DND-41 (cell line): ENCODE data around the gene JPH3.

Experiments
- EZH2 ChIP-seq: IDR thresholded peaks from 3 replicates; pipeline ENCODE4 v1.6.1; 2012; ENCODE audit warnings: borderline replicate concordance, low read depth, mild to moderate bottlenecking, moderate library complexity, low read length, inconsistent platforms; ENCODE audit not compliant: severe bottlenecking
- TF ChIP-seq, protein P1 (sequence below): IDR thresholded peaks from 2 replicates; pipeline ENCODE4 v1.5.1; 2012; ENCODE audit warnings: borderline replicate concordance, low read length, moderate library complexity, mild to moderate bottlenecking; ENCODE audit not compliant: poor library complexity, severe bottlenecking; ENCODE audit errors: extremely low read depth

GRCh38 chr16:87692756-87693155 lies 90.4 kb downstream of the JPH3 start:
- no peak for TF ChIP-seq EZH2
- TF ChIP-seq, protein P1, sequence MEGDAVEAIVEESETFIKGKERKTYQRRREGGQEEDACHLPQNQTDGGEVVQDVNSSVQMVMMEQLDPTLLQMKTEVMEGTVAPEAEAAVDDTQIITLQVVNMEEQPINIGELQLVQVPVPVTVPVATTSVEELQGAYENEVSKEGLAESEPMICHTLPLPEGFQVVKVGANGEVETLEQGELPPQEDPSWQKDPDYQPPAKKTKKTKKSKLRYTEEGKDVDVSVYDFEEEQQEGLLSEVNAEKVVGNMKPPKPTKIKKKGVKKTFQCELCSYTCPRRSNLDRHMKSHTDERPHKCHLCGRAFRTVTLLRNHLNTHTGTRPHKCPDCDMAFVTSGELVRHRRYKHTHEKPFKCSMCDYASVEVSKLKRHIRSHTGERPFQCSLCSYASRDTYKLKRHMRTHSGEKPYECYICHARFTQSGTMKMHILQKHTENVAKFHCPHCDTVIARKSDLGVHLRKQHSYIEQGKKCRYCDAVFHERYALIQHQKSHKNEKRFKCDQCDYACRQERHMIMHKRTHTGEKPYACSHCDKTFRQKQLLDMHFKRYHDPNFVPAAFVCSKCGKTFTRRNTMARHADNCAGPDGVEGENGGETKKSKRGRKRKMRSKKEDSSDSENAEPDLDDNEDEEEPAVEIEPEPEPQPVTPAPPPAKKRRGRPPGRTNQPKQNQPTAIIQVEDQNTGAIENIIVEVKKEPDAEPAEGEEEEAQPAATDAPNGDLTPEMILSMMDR, result no peak
